Hepatocyte (in vitro differentiated cells): Measurements from ENCODE around the gene SGPP1. TPM values are rescaled to one million over a fixed set of nuclear protein-coding genes. Genes with fewer than 3 reads are reported as not detected.

ENCODE experiments used
- DNase-seq: peaks from one replicate; pipeline ENCODE4 v3.0.0-alpha.2; 2016; ENCODE audit warnings: low spot score
- H2AFZ ChIP-seq: fragments of 200-600 bp; sonication (generic); 2 replicates; pipeline ENCODE4 v1.6.0; 2016; ENCODE audit warnings: antibody characterized with exemption, mild to moderate bottlenecking
- H3K27ac ChIP-seq: fragments of 200-600 bp; sonication (generic); 2 replicates; pipeline ENCODE4 v1.5.1; 2016; ENCODE audit warnings: mild to moderate bottlenecking
- H3K27me3 ChIP-seq: fragments of 200-600 bp; sonication (generic); 2 replicates; pipeline ENCODE4 v1.6.1; 2016
- H3K36me3 ChIP-seq: fragments of 200-600 bp; sonication (generic); replicated peaks from 2 replicates; pipeline ENCODE4 v1.5.1; 2016; ENCODE audit warnings: low read depth; ENCODE audit not compliant: insufficient read depth
- H3K4me1 ChIP-seq: fragments of 200-600 bp; sonication (generic); 2 replicates; pipeline ENCODE4 v1.5.1; 2016; ENCODE audit warnings: mild to moderate bottlenecking, moderate library complexity; ENCODE audit not compliant: insufficient read depth
- H3K4me2 ChIP-seq: fragments of 200-600 bp; sonication (generic); 2 replicates; pipeline ENCODE4 v1.6.0; 2016
- H3K4me3 ChIP-seq: fragments of 200-600 bp; sonication (generic); 2 replicates; pipeline ENCODE4 v1.5.1; 2016; ENCODE audit warnings: mild to moderate bottlenecking
- H3K79me2 ChIP-seq: fragments of 200-600 bp; sonication (generic); 2 replicates; pipeline ENCODE4 v1.6.0; 2017; ENCODE audit warnings: mild to moderate bottlenecking
- H3K9me2 ChIP-seq: fragments of 200-600 bp; sonication (generic); replicated peaks from 2 replicates; pipeline ENCODE4 v1.6.0; 2017; ENCODE audit warnings: mild to moderate bottlenecking; ENCODE audit not compliant: insufficient read depth
- H3K9me3 ChIP-seq: fragments of 200-600 bp; sonication (generic); 2 replicates; pipeline ENCODE4 v1.5.1; 2016; ENCODE audit warnings: low read depth, mild to moderate bottlenecking
- H4K20me1 ChIP-seq: fragments of 200-600 bp; sonication (generic); 2 replicates; pipeline ENCODE4 v1.6.0; 2016; ENCODE audit warnings: mild to moderate bottlenecking; ENCODE audit not compliant: insufficient read depth, poor library complexity, severe bottlenecking
- CTCF ChIP-seq: fragments of 200-600 bp; sonication (generic); IDR thresholded peaks from 2 replicates; pipeline ENCODE4 v1.5.1; 2016; ENCODE audit warnings: antibody characterized with exemption, mild to moderate bottlenecking; ENCODE audit not compliant: poor library complexity
- EZH2 ChIP-seq: fragments of 200-600 bp; sonication (generic); IDR thresholded peaks from 2 replicates; pipeline ENCODE4 v1.6.1; 2016; ENCODE audit warnings: antibody characterized with exemption, mild to moderate bottlenecking, borderline replicate concordance
- EZH2phosphoT487 ChIP-seq: fragments of 200-600 bp; sonication (generic); IDR thresholded peaks from one replicate; pipeline ENCODE4 v1.6.1; 2018; ENCODE audit warnings: antibody characterized with exemption, mild to moderate bottlenecking, low read depth, moderate library complexity; ENCODE audit not compliant: unreplicated experiment, severe bottlenecking
- WGBS: methylation state at CpG from one replicate; pipeline ENCODE4 v1.1.6; 2016; ENCODE audit warnings: low lambda C conversion rate; ENCODE audit errors: missing lambda C conversion rate; 5-methylcytosine and 5-hydroxymethylcytosine counted together
- polyA plus RNA-seq: library from polyadenylated mRNA; unstranded; fragments of >200 nt; fragmentation: Nextera tagmentation; extraction: Ambion mirVana; gene quantifications from 2 replicates; pipeline ENCODE4 v1.2.1, GENCODE V29; 2016
- total RNA-seq: library from RNA; depleted of rRNA; stranded (reverse); fragments of >200 nt; gene quantifications from 2 replicates; pipeline ENCODE4 v1.2.3, GENCODE V29; 2014

SGPP1 gene
- total and polyA plus RNA-seq, 2 experiments from 2014 or later: 17.8 to 23.9 TPM

- Histone ChIP-seq H4K20me1 (no peaks in the 10 kb centered on the region), H3K4me3 (no peak overlapping the region), H2AFZ (no peak overlapping the region), H3K27me3 (no peaks in the 10 kb centered on the region), H3K36me3 (no peaks in the 10 kb centered on the region), H3K9me3 (peaks cover 16% of the 10 kb centered on the region), H3K4me1 (no peaks in the 10 kb centered on the region), H3K4me2 (no peak overlapping the region), H3K79me2 (peaks cover 53% of the 10 kb centered on the region), H3K9me2 (no peaks in the 10 kb centered on the region), H3K27ac (no peak overlapping the region)
- TF ChIP-seq EZH2phosphoT487 (no peak), CTCF (no peak), EZH2 (no peak)
- no peak for DNase-seq
- WGBS: 93% methylated on average over 2 of the region's 2 CpGs
Measured at GRCh38 chr14:63715360-63715759, 12.5 kb downstream of the SGPP1 start.

GRCh38 chr14:63713764-63714163, 14.1 kb downstream of the SGPP1 start:
- no peaks in the 10 kb centered on the region for H3K9me2 ChIP-seq
- peaks cover 46% of the 10 kb centered on the region for H3K79me2 ChIP-seq
- DNase-seq: no peak
- TF ChIP-seq EZH2phosphoT487 (no peak), CTCF (no peak), EZH2 (no peak)
- H2AFZ ChIP-seq: no peak overlapping the region
- H3K4me1 ChIP-seq: no peaks in the 10 kb centered on the region
- no peaks in the 10 kb centered on the region for H3K27me3 ChIP-seq
- no peaks in the 10 kb centered on the region for H4K20me1 ChIP-seq
- no peaks in the 10 kb centered on the region for H3K36me3 ChIP-seq
- H3K27ac ChIP-seq: no peak overlapping the region
- no peak overlapping the region for H3K4me2 ChIP-seq
- no peak overlapping the region for H3K4me3 ChIP-seq
- H3K9me3 ChIP-seq: peaks cover 16% of the 10 kb centered on the region

GRCh38 chr14:63713058-63713457, 14.8 kb downstream of the SGPP1 start:
- Histone ChIP-seq H3K4me2 (no peak overlapping the region), H3K27me3 (no peaks in the 10 kb centered on the region), H3K27ac (no peak overlapping the region), H3K4me3 (no peak overlapping the region), H3K4me1 (no peaks in the 10 kb centered on the region), H2AFZ (no peak overlapping the region), H3K9me2 (no peaks in the 10 kb centered on the region), H3K79me2 (peaks cover 42% of the 10 kb centered on the region), H3K36me3 (no peaks in the 10 kb centered on the region), H3K9me3 (peaks cover 10% of the 10 kb centered on the region), H4K20me1 (no peaks in the 10 kb centered on the region)
- 100% methylated on average over 2 of the region's 2 CpGs for WGBS
- TF ChIP-seq EZH2phosphoT487 (no peak), EZH2 (no peak), CTCF (no peak)
- no peak for DNase-seq

GRCh38 chr14:63712123-63712522, 15.7 kb downstream of the SGPP1 start:
- Histone ChIP-seq H2AFZ (no peak overlapping the region), H3K4me3 (no peak overlapping the region), H3K79me2 (peaks cover 41% of the 10 kb centered on the region), H3K4me2 (no peak overlapping the region), H4K20me1 (no peaks in the 10 kb centered on the region), H3K4me1 (no peaks in the 10 kb centered on the region), H3K9me3 (peaks cover 5% of the 10 kb centered on the region), H3K27ac (no peak overlapping the region), H3K9me2 (no peaks in the 10 kb centered on the region), H3K27me3 (no peaks in the 10 kb centered on the region), H3K36me3 (no peaks in the 10 kb centered on the region)
- no peak for TF ChIP-seq EZH2
- DNase-seq: no peak
